ENCODE results near the gene FAM184B. TPM values are rescaled to one million over a fixed set of nuclear protein-coding genes. Genes with fewer than 3 reads are reported as not detected.
"Not testable (repeated sequence)": the region's sequence is repeated elsewhere in the genome, so short reads cannot be mapped to it uniquely, and the experiment has no call there.

FAM184B gene
- total RNA-seq, 2 experiments from 2014 or later: 0.03 TPM; not detected in 1

- CTCF ChIA-PET: no interaction called here
- ATAC-seq (no peak), DNase-seq (no peak)
- POLR2A ChIA-PET: no interaction called here
- Mint-ChIP-seq H3K36me3 (ENCODE audit: low read depth) (no peaks in the 10 kb centered on the region), H3K4me3 (no peak overlapping the region), H3K9me3 (ENCODE audit: insufficient read depth) (peaks cover 7% of the 10 kb centered on the region), H3K27ac (no peak overlapping the region), H3K27me3 (ENCODE audit: low read depth) (peaks cover 6% of the 10 kb centered on the region), H3K4me1 (ENCODE audit: low read depth) (no peaks in the 10 kb centered on the region)
Observed at GRCh38 chr4:17694552-17694951, 86.9 kb downstream of the FAM184B start.

- ATAC-seq: no peak
- Mint-ChIP-seq H3K36me3 (ENCODE audit: low read depth) (no peaks in the 10 kb centered on the region), H3K27me3 (ENCODE audit: low read depth) (no peaks in the 10 kb centered on the region), H3K4me3 (no peak overlapping the region), H3K27ac (no peak overlapping the region), H3K9me3 (ENCODE audit: insufficient read depth) (no peaks in the 10 kb centered on the region), H3K4me1 (ENCODE audit: low read depth) (no peaks in the 10 kb centered on the region)
- POLR2A ChIA-PET: interaction anchor here (0.6 kb wide), 2 partner anchors 108 to 985 kb away, joined by 3 read pairs; no protein-coding TSS in a partner anchor
- DNase-seq: no peak
- CTCF ChIA-PET: no interaction called here
Observed at GRCh38 chr4:17690898-17691297, 90.5 kb downstream of the FAM184B start.

- no peak overlapping the region for H3K27ac Mint-ChIP-seq
- no peak overlapping the region for H3K4me3 Mint-ChIP-seq
- H3K9me3 Mint-ChIP-seq (ENCODE audit: insufficient read depth): no peaks in the 10 kb centered on the region
- H3K36me3 Mint-ChIP-seq (ENCODE audit: low read depth): no peaks in the 10 kb centered on the region
- DNase-seq: no peak
- no peaks in the 10 kb centered on the region for H3K27me3 Mint-ChIP-seq (ENCODE audit: low read depth)
- ChIA-PET POLR2A (no interaction called here), CTCF (no interaction called here)
- ATAC-seq: no peak
- no peaks in the 10 kb centered on the region for H3K4me1 Mint-ChIP-seq (ENCODE audit: low read depth)
Observed at GRCh38 chr4:17690135-17690534, 91.3 kb downstream of the FAM184B start.

GRCh38 chr4:17688011-17688441 lies 93.4 kb downstream of the FAM184B start:
- H3K27ac Mint-ChIP-seq: no peak overlapping the region
- H3K36me3 Mint-ChIP-seq (ENCODE audit: low read depth): no peaks in the 10 kb centered on the region
- ChIA-PET POLR2A (no interaction called here), CTCF (no interaction called here)
- no peak for DNase-seq
- H3K4me3 Mint-ChIP-seq: no peak overlapping the region
- H3K9me3 Mint-ChIP-seq (ENCODE audit: insufficient read depth): no peaks in the 10 kb centered on the region
- no peaks in the 10 kb centered on the region for H3K27me3 Mint-ChIP-seq (ENCODE audit: low read depth)
- ATAC-seq: no peak
- H3K4me1 Mint-ChIP-seq (ENCODE audit: low read depth): no peaks in the 10 kb centered on the region

GRCh38 chr4:17687237-17687857 lies 94.1 kb downstream of the FAM184B start:
- POLR2A ChIA-PET: no interaction called here
- DNase-seq: no peak
- Mint-ChIP-seq H3K27me3 (ENCODE audit: low read depth) (no peaks in the 10 kb centered on the region), H3K36me3 (ENCODE audit: low read depth) (no peaks in the 10 kb centered on the region), H3K4me3 (no peak overlapping the region), H3K9me3 (ENCODE audit: insufficient read depth) (no peaks in the 10 kb centered on the region), H3K4me1 (ENCODE audit: low read depth) (no peaks in the 10 kb centered on the region), H3K27ac (no peak overlapping the region)
- CTCF ChIA-PET: no interaction called here
- ATAC-seq: no peak

GRCh38 chr4:17684648-17685047 lies 96.8 kb downstream of the FAM184B start:
- H3K27ac Mint-ChIP-seq; ATAC-seq; H3K27me3 Mint-ChIP-seq (ENCODE audit: low read depth); POLR2A ChIA-PET; H3K36me3 Mint-ChIP-seq (ENCODE audit: low read depth); DNase-seq; H3K4me1 Mint-ChIP-seq (ENCODE audit: low read depth); H3K4me3 Mint-ChIP-seq; CTCF ChIA-PET; H3K9me3 Mint-ChIP-seq (ENCODE audit: insufficient read depth): not testable (repeated sequence)

- ATAC-seq: no peak
- DNase-seq: no peak
- H3K36me3 Mint-ChIP-seq (ENCODE audit: low read depth): no peaks in the 10 kb centered on the region
- CTCF ChIA-PET: no interaction called here
- H3K27ac Mint-ChIP-seq: no peak overlapping the region
- no peak overlapping the region for H3K4me3 Mint-ChIP-seq
- POLR2A ChIA-PET: no interaction called here
- peaks cover 4% of the 10 kb centered on the region for H3K27me3 Mint-ChIP-seq (ENCODE audit: low read depth)
- no peaks in the 10 kb centered on the region for H3K4me1 Mint-ChIP-seq (ENCODE audit: low read depth)
- H3K9me3 Mint-ChIP-seq (ENCODE audit: insufficient read depth): no peaks in the 10 kb centered on the region
Observed at GRCh38 chr4:17682222-17682566, 99.2 kb downstream of the FAM184B start.

- CTCF ChIA-PET: no interaction called here
- Mint-ChIP-seq H3K36me3 (ENCODE audit: low read depth) (no peaks in the 10 kb centered on the region), H3K4me1 (ENCODE audit: low read depth) (no peaks in the 10 kb centered on the region), H3K27me3 (ENCODE audit: low read depth) (peaks cover 4% of the 10 kb centered on the region), H3K4me3 (no peak overlapping the region), H3K27ac (no peak overlapping the region), H3K9me3 (ENCODE audit: insufficient read depth) (no peaks in the 10 kb centered on the region)
- ATAC-seq: no peak
- POLR2A ChIA-PET: no interaction called here
- DNase-seq: no peak
Observed at GRCh38 chr4:17681281-17682221, 99.9 kb downstream of the FAM184B start.

- POLR2A ChIA-PET: no interaction called here
- H3K27me3 Mint-ChIP-seq (ENCODE audit: low read depth): peaks cover 8% of the 10 kb centered on the region
- H3K4me1 Mint-ChIP-seq (ENCODE audit: low read depth): no peaks in the 10 kb centered on the region
- no peak overlapping the region for H3K27ac Mint-ChIP-seq
- no peak overlapping the region for H3K4me3 Mint-ChIP-seq
- no peaks in the 10 kb centered on the region for H3K9me3 Mint-ChIP-seq (ENCODE audit: insufficient read depth)
- ATAC-seq: no peak
- H3K36me3 Mint-ChIP-seq (ENCODE audit: low read depth): no peaks in the 10 kb centered on the region
- DNase-seq: no peak
- CTCF ChIA-PET: no interaction called here
Observed at GRCh38 chr4:17680559-17681280, 100.7 kb downstream of the FAM184B start.

- Mint-ChIP-seq H3K27me3 (ENCODE audit: low read depth) (peaks cover 8% of the 10 kb centered on the region), H3K4me3 (no peak overlapping the region)
Observed at GRCh38 chr4:17670423-17670822, 111.0 kb downstream of the FAM184B start.

GRCh38 chr4:17667653-17668201 lies 113.7 kb downstream of the FAM184B start:
- Mint-ChIP-seq H3K4me1 (ENCODE audit: low read depth) (peaks cover 13% of the 10 kb centered on the region), H3K9me3 (ENCODE audit: insufficient read depth) (peaks cover 10% of the 10 kb centered on the region), H3K4me3 (no peak overlapping the region), H3K36me3 (ENCODE audit: low read depth) (no peaks in the 10 kb centered on the region), H3K27ac (no peak overlapping the region), H3K27me3 (ENCODE audit: low read depth) (peaks cover 8% of the 10 kb centered on the region)
- no peak for ATAC-seq
- POLR2A ChIA-PET: no interaction called here
- CTCF ChIA-PET: no interaction called here
- DNase-seq: no peak

More at GRCh38 chr4:17670423-17670822, 111.0 kb downstream of the FAM184B start:
- H3K4me1 Mint-ChIP-seq (ENCODE audit: low read depth): no peaks in the 10 kb centered on the region
- H3K36me3 Mint-ChIP-seq (ENCODE audit: low read depth): no peaks in the 10 kb centered on the region
- CTCF ChIA-PET: no interaction called here
- H3K9me3 Mint-ChIP-seq (ENCODE audit: insufficient read depth): peaks cover 10% of the 10 kb centered on the region
- ATAC-seq (no peak), DNase-seq (no peak)
- H3K27ac Mint-ChIP-seq: no peak overlapping the region
- POLR2A ChIA-PET: no interaction called here

GRCh38 chr4:17667253-17667652 lies 114.2 kb downstream of the FAM184B start:
- DNase-seq (no peak), ATAC-seq (no peak)
- peaks cover 8% of the 10 kb centered on the region for H3K27me3 Mint-ChIP-seq (ENCODE audit: low read depth)
- no peak overlapping the region for H3K4me3 Mint-ChIP-seq
- POLR2A ChIA-PET: no interaction called here
- peaks cover 8% of the 10 kb centered on the region for H3K9me3 Mint-ChIP-seq (ENCODE audit: insufficient read depth)
- H3K4me1 Mint-ChIP-seq (ENCODE audit: low read depth): peaks cover 13% of the 10 kb centered on the region
- H3K36me3 Mint-ChIP-seq (ENCODE audit: low read depth): no peaks in the 10 kb centered on the region
- no peak overlapping the region for H3K27ac Mint-ChIP-seq
- CTCF ChIA-PET: no interaction called here
